ENCODE data around the gene IQGAP2. TPM values are rescaled to one million over a fixed set of nuclear protein-coding genes. Genes with fewer than 3 reads are reported as not detected.

The IQGAP2 gene
- total and polyA plus RNA-seq, 3 donors from 2014 or later, result 33.5 to 78.6 (median 60.2) TPM

DNA sequence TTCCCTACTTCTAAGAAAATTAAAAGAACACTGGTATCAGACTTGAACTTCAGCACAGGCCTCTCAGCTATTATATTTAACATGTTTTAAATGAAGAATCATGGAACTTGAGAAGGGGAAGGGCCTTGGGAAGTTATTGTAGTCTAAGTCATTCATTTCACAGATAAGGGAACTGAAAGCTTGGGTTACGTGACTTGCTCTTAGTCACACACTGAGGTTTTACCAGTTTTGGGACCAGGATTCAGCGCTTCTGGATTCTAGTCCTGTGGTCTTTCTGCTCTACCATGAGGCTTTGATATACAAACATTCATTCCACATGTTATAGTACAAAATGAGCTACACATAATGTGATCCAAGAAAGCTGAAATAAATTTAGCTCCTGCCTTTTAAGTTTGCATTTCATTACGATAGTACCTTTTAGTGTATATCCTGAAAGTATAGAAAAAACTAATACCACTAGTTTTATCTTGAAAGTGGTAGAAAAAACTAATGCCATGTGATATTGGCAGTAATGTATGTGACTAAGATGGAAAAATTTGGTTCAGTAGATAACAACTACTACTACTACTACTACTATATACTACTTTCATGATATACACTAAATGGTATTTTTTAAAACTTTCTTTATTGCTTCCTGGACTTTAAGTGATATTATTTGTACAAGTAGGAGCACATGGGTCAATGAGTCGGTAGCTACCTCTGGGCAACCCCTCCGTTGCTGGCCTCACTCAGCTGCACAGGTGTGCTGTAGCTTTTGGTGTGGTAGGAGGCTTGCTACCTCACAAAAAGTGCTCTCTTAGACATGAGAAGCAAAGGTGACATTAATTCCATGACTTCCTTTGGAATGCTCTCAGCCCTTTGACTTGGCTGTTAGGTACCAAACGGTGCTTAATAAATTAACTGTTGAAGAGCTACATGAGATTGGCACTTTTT, 179.4 kb downstream of the IQGAP2 start:
- H3K4me3 ChIP-seq, result no peak overlapping the region
- H3K9me3 ChIP-seq, result no peaks in the 10 kb centered on the region
- intact Hi-C loops (cut with DNase I; ENCODE audit: low total_unique reads), result no loop called here
- H3K27me3 ChIP-seq, result no peaks in the 10 kb centered on the region
- H3K27ac ChIP-seq, result no peak overlapping the region
- no peaks in the 10 kb centered on the region for H3K4me1 ChIP-seq
- 83 to 85% methylated on average over 6 of the region's 6 CpGs for WGBS, 2 donors
- no peaks in the 10 kb centered on the region for H3K36me3 ChIP-seq (ENCODE audit: low read depth, missing control alignments)
- TF ChIP-seq, protein P1, sequence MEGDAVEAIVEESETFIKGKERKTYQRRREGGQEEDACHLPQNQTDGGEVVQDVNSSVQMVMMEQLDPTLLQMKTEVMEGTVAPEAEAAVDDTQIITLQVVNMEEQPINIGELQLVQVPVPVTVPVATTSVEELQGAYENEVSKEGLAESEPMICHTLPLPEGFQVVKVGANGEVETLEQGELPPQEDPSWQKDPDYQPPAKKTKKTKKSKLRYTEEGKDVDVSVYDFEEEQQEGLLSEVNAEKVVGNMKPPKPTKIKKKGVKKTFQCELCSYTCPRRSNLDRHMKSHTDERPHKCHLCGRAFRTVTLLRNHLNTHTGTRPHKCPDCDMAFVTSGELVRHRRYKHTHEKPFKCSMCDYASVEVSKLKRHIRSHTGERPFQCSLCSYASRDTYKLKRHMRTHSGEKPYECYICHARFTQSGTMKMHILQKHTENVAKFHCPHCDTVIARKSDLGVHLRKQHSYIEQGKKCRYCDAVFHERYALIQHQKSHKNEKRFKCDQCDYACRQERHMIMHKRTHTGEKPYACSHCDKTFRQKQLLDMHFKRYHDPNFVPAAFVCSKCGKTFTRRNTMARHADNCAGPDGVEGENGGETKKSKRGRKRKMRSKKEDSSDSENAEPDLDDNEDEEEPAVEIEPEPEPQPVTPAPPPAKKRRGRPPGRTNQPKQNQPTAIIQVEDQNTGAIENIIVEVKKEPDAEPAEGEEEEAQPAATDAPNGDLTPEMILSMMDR (IDR thresholded peaks at IDR 0.05), result no peak
- TF ChIP-seq POLR2A (IDR thresholded peaks at IDR 0.05), result no peak
- no peak for DNase-seq

- no peak for DNase-seq
- Histone ChIP-seq H3K36me3 (ENCODE audit: low read depth, missing control alignments) (no peaks in the 10 kb centered on the region), H3K27ac (no peak overlapping the region), H3K4me1 (no peaks in the 10 kb centered on the region), H3K4me3 (no peak overlapping the region), H3K27me3 (no peaks in the 10 kb centered on the region), H3K9me3 (no peaks in the 10 kb centered on the region)
- 52 to 57% methylated on average over 7 of the region's 7 CpGs for WGBS, 2 donors
- no peak for TF ChIP-seq POLR2A (IDR thresholded peaks at IDR 0.05)
- TF ChIP-seq, protein P1 (IDR thresholded peaks at IDR 0.05), result peak in 1 of 3 experiments; percentile 28
- intact Hi-C loops (cut with DNase I; ENCODE audit: low total_unique reads), result no loop called here
Observed at GRCh38 chr5:76583163-76584047, 180.3 kb downstream of the IQGAP2 start.

- Histone ChIP-seq H3K27me3 (no peaks in the 10 kb centered on the region), H3K4me1 (no peaks in the 10 kb centered on the region), H3K9me3 (no peaks in the 10 kb centered on the region), H3K36me3 (ENCODE audit: low read depth, missing control alignments) (no peaks in the 10 kb centered on the region), H3K4me3 (no peak overlapping the region), H3K27ac (no peak overlapping the region)
- WGBS, 2 donors, result 71 to 80% methylated on average over 3 of the region's 3 CpGs
- TF ChIP-seq, protein P1 (IDR thresholded peaks at IDR 0.05), result no peak
- TF ChIP-seq POLR2A (IDR thresholded peaks at IDR 0.05), result no peak
- intact Hi-C loops (cut with DNase I; ENCODE audit: low total_unique reads), result no loop called here
- DNase-seq, result no peak
Observed at GRCh38 chr5:76585783-76586217, 182.7 kb downstream of the IQGAP2 start.

- WGBS, 2 donors, result 71 to 92% methylated on average over 3 to 4 of the region's 4 CpGs
- H3K4me3 ChIP-seq, result no peak overlapping the region
- no peaks in the 10 kb centered on the region for H3K36me3 ChIP-seq (ENCODE audit: low read depth, missing control alignments)
- no peak overlapping the region for H3K27ac ChIP-seq
- TF ChIP-seq POLR2A (IDR thresholded peaks at IDR 0.05), result no peak
- TF ChIP-seq, protein P1 (IDR thresholded peaks at IDR 0.05), result no peak
- no peak for DNase-seq
- intact Hi-C loops (cut with DNase I; ENCODE audit: low total_unique reads), result no loop called here
- H3K9me3 ChIP-seq, result no peaks in the 10 kb centered on the region
- H3K4me1 ChIP-seq, result no peaks in the 10 kb centered on the region
- H3K27me3 ChIP-seq, result no peaks in the 10 kb centered on the region
Observed at GRCh38 chr5:76586531-76586930, 183.4 kb downstream of the IQGAP2 start.

All from testis (tissue), 3 donors.